ENCODE data around the gene MTFP1.
A peak's percentile ranks its signal among the peaks of the same experiment; 100 is the strongest.

GRCh38 chr22:30421695-30422480 is 3.7 kb upstream of the MTFP1 start:
- TF ChIP-seq GABPA (IDR thresholded peaks at IDR 0.05 in 1 of 2, conservative IDR thresholded peaks at IDR 0.05 in 1 of 2), result no peak
- no peak for TF ChIP-seq CTCF (IDR thresholded peaks at IDR 0.05; ENCODE audit: low read depth, low read length, missing input control)
- TF ChIP-seq HNF4G (IDR thresholded peaks at IDR 0.05), result no peak
- TF ChIP-seq RAD21 (IDR thresholded peaks at IDR 0.05), result no peak
- TF ChIP-seq, protein P1, sequence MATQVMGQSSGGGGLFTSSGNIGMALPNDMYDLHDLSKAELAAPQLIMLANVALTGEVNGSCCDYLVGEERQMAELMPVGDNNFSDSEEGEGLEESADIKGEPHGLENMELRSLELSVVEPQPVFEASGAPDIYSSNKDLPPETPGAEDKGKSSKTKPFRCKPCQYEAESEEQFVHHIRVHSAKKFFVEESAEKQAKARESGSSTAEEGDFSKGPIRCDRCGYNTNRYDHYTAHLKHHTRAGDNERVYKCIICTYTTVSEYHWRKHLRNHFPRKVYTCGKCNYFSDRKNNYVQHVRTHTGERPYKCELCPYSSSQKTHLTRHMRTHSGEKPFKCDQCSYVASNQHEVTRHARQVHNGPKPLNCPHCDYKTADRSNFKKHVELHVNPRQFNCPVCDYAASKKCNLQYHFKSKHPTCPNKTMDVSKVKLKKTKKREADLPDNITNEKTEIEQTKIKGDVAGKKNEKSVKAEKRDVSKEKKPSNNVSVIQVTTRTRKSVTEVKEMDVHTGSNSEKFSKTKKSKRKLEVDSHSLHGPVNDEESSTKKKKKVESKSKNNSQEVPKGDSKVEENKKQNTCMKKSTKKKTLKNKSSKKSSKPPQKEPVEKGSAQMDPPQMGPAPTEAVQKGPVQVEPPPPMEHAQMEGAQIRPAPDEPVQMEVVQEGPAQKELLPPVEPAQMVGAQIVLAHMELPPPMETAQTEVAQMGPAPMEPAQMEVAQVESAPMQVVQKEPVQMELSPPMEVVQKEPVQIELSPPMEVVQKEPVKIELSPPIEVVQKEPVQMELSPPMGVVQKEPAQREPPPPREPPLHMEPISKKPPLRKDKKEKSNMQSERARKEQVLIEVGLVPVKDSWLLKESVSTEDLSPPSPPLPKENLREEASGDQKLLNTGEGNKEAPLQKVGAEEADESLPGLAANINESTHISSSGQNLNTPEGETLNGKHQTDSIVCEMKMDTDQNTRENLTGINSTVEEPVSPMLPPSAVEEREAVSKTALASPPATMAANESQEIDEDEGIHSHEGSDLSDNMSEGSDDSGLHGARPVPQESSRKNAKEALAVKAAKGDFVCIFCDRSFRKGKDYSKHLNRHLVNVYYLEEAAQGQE (IDR thresholded peaks at IDR 0.05), result no peak
- TF ChIP-seq, protein P2, sequence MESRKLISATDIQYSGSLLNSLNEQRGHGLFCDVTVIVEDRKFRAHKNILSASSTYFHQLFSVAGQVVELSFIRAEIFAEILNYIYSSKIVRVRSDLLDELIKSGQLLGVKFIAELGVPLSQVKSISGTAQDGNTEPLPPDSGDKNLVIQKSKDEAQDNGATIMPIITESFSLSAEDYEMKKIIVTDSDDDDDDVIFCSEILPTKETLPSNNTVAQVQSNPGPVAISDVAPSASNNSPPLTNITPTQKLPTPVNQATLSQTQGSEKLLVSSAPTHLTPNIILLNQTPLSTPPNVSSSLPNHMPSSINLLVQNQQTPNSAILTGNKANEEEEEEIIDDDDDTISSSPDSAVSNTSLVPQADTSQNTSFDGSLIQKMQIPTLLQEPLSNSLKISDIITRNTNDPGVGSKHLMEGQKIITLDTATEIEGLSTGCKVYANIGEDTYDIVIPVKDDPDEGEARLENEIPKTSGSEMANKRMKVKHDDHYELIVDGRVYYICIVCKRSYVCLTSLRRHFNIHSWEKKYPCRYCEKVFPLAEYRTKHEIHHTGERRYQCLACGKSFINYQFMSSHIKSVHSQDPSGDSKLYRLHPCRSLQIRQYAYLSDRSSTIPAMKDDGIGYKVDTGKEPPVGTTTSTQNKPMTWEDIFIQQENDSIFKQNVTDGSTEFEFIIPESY (IDR thresholded peaks at IDR 0.05), result no peak
- TF ChIP-seq MAX (IDR thresholded peaks at IDR 0.05), result no peak
- TF ChIP-seq TAF1 (conservative IDR thresholded peaks at IDR 0.05), result no peak
- TF ChIP-seq YY1 (IDR thresholded peaks at IDR 0.05), result no peak
- TF ChIP-seq FOXA2 (IDR thresholded peaks at IDR 0.05), result no peak
- no peak for TF ChIP-seq EGR1 (IDR thresholded peaks at IDR 0.05; ENCODE audit: low read depth in 2 of 2)
- TF ChIP-seq SP1 (IDR thresholded peaks at IDR 0.05), result peak; percentile 2
- TF ChIP-seq JUND (IDR thresholded peaks at IDR 0.05), result no peak
- no peak for TF ChIP-seq FOXA1 (IDR thresholded peaks at IDR 0.05)

All from liver (tissue), 3 donors.